Measurements from ENCODE around the gene TCN1. TPM values are rescaled to one million over a fixed set of nuclear protein-coding genes. Genes with fewer than 3 reads are reported as not detected.

Gene TCN1
- total RNA-seq, 1 donor from 2014 or later, result not detected

DNA sequence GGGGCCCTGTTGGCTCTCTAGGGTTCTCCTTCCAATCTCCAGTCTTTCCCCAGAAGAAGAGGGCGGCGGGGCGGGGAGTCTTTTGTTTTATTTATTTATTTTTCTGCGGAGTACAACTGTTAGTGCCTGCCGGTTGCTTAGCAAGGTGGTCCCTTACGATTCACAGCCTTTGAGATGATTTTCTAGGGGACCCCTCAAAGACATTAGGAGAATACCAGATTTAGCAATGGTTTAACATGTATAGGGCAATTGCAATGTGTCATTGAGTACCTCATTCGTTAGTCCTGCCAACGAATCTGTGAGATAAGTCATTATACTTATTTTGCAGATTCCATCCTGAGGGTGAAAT lies 55.4 kb downstream of the TCN1 start:
- no peak overlapping the region for H3K9ac ChIP-seq
- H2AFZ ChIP-seq (replicated peaks), result peak overlapping the region; percentile 80
- no peak for DNase-seq (ENCODE audit: low spot score)
- no peaks in the 10 kb centered on the region for H3K27me3 ChIP-seq
- H3K9me3 Mint-ChIP-seq, result no peaks in the 10 kb centered on the region
- no peaks in the 10 kb centered on the region for H4K20me1 ChIP-seq (ENCODE audit: low read depth)
- H3K27ac Mint-ChIP-seq, result no peak overlapping the region
- H3K27me3 Mint-ChIP-seq (ENCODE audit: insufficient read depth, low read depth), result peaks cover 5% of the 10 kb centered on the region
- peaks cover 9% of the 10 kb centered on the region for H3K36me3 Mint-ChIP-seq
- H3F3A ChIP-seq (ENCODE audit: low read depth), result peaks cover 5% of the 10 kb centered on the region
- H3K4me3 Mint-ChIP-seq, result peak overlapping the region; percentile 95
- peak overlapping the region; percentile 75 for H3K4me2 ChIP-seq
- peaks cover 17% of the 10 kb centered on the region for H3K4me1 ChIP-seq
- peaks cover 17% of the 10 kb centered on the region for H3K79me2 ChIP-seq (ENCODE audit: low read depth)
- no peaks in the 10 kb centered on the region for H3K9me3 ChIP-seq (ENCODE audit: low read depth)
- TF ChIP-seq EZH2 (IDR thresholded peaks at IDR 0.05) (no peak), EZH2phosphoT487 (IDR thresholded peaks at IDR 0.05) (no peak)
- TF ChIP-seq, protein P1, sequence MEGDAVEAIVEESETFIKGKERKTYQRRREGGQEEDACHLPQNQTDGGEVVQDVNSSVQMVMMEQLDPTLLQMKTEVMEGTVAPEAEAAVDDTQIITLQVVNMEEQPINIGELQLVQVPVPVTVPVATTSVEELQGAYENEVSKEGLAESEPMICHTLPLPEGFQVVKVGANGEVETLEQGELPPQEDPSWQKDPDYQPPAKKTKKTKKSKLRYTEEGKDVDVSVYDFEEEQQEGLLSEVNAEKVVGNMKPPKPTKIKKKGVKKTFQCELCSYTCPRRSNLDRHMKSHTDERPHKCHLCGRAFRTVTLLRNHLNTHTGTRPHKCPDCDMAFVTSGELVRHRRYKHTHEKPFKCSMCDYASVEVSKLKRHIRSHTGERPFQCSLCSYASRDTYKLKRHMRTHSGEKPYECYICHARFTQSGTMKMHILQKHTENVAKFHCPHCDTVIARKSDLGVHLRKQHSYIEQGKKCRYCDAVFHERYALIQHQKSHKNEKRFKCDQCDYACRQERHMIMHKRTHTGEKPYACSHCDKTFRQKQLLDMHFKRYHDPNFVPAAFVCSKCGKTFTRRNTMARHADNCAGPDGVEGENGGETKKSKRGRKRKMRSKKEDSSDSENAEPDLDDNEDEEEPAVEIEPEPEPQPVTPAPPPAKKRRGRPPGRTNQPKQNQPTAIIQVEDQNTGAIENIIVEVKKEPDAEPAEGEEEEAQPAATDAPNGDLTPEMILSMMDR (IDR thresholded peaks at IDR 0.05), result no peak
- no peak overlapping the region for H3K27ac ChIP-seq
- peak overlapping the region; percentile 66 for H3K4me3 ChIP-seq
- peaks cover 15% of the 10 kb centered on the region for H3K4me1 Mint-ChIP-seq
- H3K36me3 ChIP-seq, result no peaks in the 10 kb centered on the region

- no peaks in the 10 kb centered on the region for H3K36me3 ChIP-seq
- peak within 1 kb of the TSS; percentile 75 for H3K4me2 ChIP-seq
- Mint-ChIP-seq H3K36me3 (peaks cover 9% of the 10 kb centered on the region), H3K27me3 (ENCODE audit: insufficient read depth, low read depth) (peaks cover 5% of the 10 kb centered on the region), H3K27ac (peak within 1 kb of the TSS; percentile 86), H3K4me3 (peak within 1 kb of the TSS; percentile 95), H3K9me3 (no peaks in the 10 kb centered on the region), H3K4me1 (peaks cover 15% of the 10 kb centered on the region)
- H2AFZ ChIP-seq (replicated peaks), result peak within 1 kb of the TSS; percentile 80
- TF ChIP-seq, protein P1 (IDR thresholded peaks at IDR 0.05), result peak; percentile 31
- no peak for TF ChIP-seq EZH2phosphoT487 (IDR thresholded peaks at IDR 0.05)
- TF ChIP-seq EZH2 (IDR thresholded peaks at IDR 0.05), result peak; percentile 41
- peak within 1 kb of the TSS; percentile 58 for H3K9ac ChIP-seq
- no peaks in the 10 kb centered on the region for H3K27me3 ChIP-seq
- peaks cover 12% of the 10 kb centered on the region for H3K4me1 ChIP-seq
- DNase-seq (ENCODE audit: low spot score), result peak; percentile 90
- no peaks in the 10 kb centered on the region for H3K9me3 ChIP-seq (ENCODE audit: low read depth)
- H3K27ac ChIP-seq, result no peak within 1 kb of the TSS
- no peaks in the 10 kb centered on the region for H4K20me1 ChIP-seq (ENCODE audit: low read depth)
- peak within 1 kb of the TSS; percentile 66 for H3K4me3 ChIP-seq
- peaks cover 17% of the 10 kb centered on the region for H3K79me2 ChIP-seq (ENCODE audit: low read depth)
- peaks cover 5% of the 10 kb centered on the region for H3F3A ChIP-seq (ENCODE audit: low read depth)
These were observed 55.9 kb downstream of the TCN1 start, which contains the start of gene MRPL16 for GRCh38 chr11:59810189-59810910. Gene MRPL16, minus strand, starts transcription at chr11:59810778. Its CDS starts 120 bp downstream, at chr11:59810658.

DNA sequence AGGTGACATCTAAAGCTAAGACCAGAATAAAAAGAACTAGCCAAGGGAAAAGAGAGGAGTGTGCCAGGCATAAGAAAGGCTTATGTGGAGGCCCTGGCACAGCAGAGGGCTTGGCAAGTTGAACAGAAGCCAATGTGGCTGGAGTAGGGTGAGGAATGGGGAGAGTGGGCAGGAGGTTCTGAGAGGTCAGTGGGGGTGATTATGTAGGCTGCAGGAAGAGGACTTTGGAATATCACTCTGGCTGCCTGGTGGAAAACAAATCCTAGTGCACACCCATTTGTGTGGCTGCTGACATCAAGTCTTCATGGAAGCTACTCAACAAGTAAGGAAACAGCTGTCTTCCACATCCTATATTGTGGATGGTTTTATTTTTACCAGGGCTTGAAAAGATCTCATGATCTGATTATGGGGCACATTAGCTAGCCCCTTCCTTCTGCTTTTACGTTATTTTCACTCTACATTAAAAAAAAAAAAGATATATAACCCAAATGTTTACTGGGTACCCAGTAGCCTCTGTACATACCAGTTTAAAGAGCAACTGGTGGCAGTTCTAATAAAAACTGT lies 59.2 kb downstream of the TCN1 start:
- H3K27me3 ChIP-seq, result no peaks in the 10 kb centered on the region
- H4K20me1 ChIP-seq (ENCODE audit: low read depth), result peaks cover 3% of the 10 kb centered on the region
- H3K36me3 ChIP-seq, result no peaks in the 10 kb centered on the region
- H3K9me3 Mint-ChIP-seq, result no peaks in the 10 kb centered on the region
- H3K79me2 ChIP-seq (ENCODE audit: low read depth), result peaks cover 17% of the 10 kb centered on the region
- peaks cover 10% of the 10 kb centered on the region for H3K36me3 Mint-ChIP-seq
- no peaks in the 10 kb centered on the region for H3K9me3 ChIP-seq (ENCODE audit: low read depth)
- no peak overlapping the region for H3K9ac ChIP-seq
- no peak overlapping the region for H3K4me2 ChIP-seq
- H3K4me1 Mint-ChIP-seq, result peaks cover 17% of the 10 kb centered on the region
- TF ChIP-seq EZH2phosphoT487 (IDR thresholded peaks at IDR 0.05) (no peak), EZH2 (IDR thresholded peaks at IDR 0.05) (no peak)
- TF ChIP-seq, protein P1 (IDR thresholded peaks at IDR 0.05), result no peak
- H3K4me1 ChIP-seq, result peaks cover 8% of the 10 kb centered on the region
- H3F3A ChIP-seq (ENCODE audit: low read depth), result peaks cover 8% of the 10 kb centered on the region
- no peaks in the 10 kb centered on the region for H3K27me3 Mint-ChIP-seq (ENCODE audit: insufficient read depth, low read depth)
- peak overlapping the region; percentile 2 for H3K4me3 Mint-ChIP-seq
- no peak overlapping the region for H3K4me3 ChIP-seq
- no peak overlapping the region for H2AFZ ChIP-seq (replicated peaks)
- no peak for DNase-seq (ENCODE audit: low spot score)
- no peak overlapping the region for H3K27ac Mint-ChIP-seq
- no peak overlapping the region for H3K27ac ChIP-seq
